RPMI8226 (cell line): ENCODE results near the gene BTBD2.

ENCODE experiments used
- DNase-seq: peaks from one replicate; pipeline ENCODE4 v3.0.0-alpha.2; 2015

Gene BTBD2

DNA sequence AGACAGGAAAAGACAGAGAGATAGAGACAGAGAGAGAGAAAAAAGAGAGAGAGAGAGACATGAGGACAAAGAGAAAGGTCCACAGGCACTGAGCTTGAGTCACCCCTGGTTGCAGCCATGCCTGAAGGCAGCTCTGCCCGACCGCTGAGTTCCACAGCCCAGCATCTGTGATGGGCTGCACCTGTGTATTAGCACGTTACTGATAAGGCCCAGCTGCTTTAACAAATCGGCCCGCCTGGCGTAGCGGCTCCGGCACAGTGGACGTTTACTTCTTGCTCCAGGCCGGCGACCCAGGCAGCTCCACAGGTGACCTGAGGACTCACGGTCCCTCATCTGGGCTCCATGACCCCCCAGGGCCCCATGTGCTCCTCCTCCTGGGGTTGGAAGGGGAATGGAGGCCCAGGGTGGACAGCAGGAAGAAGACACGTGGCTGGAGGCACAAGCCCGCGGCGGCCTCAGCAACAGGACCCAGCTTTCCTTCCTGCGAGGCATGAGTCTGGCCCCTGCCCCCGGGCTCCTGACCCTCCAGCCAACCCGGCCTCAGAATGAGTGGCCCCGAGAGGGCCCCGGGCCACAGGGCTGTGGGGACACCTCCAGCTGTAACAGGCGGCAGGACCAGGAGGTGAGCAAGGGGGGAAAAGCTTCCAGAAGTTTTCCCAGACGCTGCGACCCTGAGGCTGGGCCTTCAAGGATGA is 78.5 kb downstream of the BTBD2 start:
- DNase-seq = no peak

DNA sequence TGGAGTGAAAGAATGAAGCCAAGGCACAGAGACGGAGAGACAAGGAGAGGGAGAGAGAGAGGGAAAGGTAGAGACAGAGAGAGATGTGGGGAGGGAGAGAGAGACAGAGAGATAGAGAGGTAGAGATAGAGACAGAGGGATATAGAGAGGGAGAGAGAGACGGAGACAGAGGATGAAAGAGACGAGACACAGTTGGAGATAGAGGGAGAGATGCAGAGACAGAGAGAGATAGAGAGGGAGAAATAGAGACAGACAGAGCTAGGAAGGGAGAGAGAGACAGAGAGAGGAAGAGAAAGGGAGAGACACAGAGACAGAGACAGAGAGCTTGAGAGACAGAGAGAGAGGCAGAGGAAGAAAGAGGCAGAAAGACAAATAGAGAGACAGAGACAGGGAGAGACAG is 79.1 kb downstream of the BTBD2 start:
- no peak for DNase-seq

DNA sequence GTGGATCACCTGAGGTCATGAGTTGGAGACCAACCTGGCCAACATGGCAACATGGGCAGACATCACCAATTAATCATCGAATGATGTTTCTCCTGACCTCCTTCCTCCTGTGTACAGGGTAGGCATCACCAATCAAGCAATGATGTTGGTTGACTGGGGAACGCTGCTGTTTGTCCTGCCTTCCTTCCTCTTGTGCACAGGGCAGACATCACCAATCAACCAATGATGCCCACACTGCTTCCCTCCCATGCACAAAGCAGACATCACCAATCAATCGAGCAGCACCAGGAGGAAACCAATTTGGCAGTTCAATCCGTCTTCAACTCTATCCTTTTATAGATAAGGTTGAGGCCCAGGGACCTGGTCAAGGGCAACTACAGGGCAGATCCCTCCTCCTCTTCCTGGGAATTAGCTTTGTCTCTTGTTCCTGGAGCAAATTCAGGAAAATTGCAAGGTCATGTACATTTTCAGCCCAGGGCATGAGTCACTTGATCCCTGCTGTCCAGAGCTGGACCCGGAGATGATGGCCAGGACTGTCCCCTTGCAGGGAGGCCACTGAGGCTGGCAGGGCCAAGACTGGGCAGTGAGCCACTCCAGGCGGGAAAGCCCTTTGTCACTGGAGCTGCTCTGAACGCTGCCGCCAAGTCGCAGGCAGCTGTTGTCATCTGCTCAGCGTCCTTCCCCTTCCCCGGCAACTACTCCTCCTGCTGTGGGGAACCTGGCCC is 79.9 kb downstream of the BTBD2 start:
- DNase-seq = peak; percentile 54
